ENCODE data around the gene NFIX.

NFIX gene

GRCh38 chr19:13056052-13056660, 60.9 kb downstream of the NFIX start:
- no peak for DNase-seq (ENCODE audit: low read depth)

- DNase-seq (ENCODE audit: low read depth), result no peak
Measured at GRCh38 chr19:13057147-13057572, 61.9 kb downstream of the NFIX start.

GRCh38 chr19:13057744-13058143, 62.5 kb downstream of the NFIX start:
- DNase-seq (ENCODE audit: low read depth), result no peak

- DNase-seq (ENCODE audit: low read depth), result no peak
Measured at GRCh38 chr19:13058951-13059660, 63.8 kb downstream of the NFIX start.

GRCh38 chr19:13060233-13060963, 65.1 kb downstream of the NFIX start:
- no peak for DNase-seq (ENCODE audit: low read depth)

- peak; percentile 63 for DNase-seq (ENCODE audit: low read depth)
Measured at GRCh38 chr19:13060964-13061927, 66.0 kb downstream of the NFIX start.

- no peak for DNase-seq (ENCODE audit: low read depth)
Measured at GRCh38 chr19:13062317-13062716, 67.0 kb downstream of the NFIX start.

GRCh38 chr19:13063461-13064091, 68.3 kb downstream of the NFIX start:
- no peak for DNase-seq (ENCODE audit: low read depth)

- DNase-seq (ENCODE audit: low read depth), result no peak
Measured at GRCh38 chr19:13064092-13064489, 68.8 kb downstream of the NFIX start.

- no peak for DNase-seq (ENCODE audit: low read depth)
Measured at GRCh38 chr19:13066226-13066625, 71.0 kb downstream of the NFIX start.

- no peak for DNase-seq (ENCODE audit: low read depth)
Measured at GRCh38 chr19:13066933-13067807, 71.9 kb downstream of the NFIX start.

- no peak for DNase-seq (ENCODE audit: low read depth)
Measured at GRCh38 chr19:13068085-13068846, 73.0 kb downstream of the NFIX start.

GRCh38 chr19:13069415-13070359, 74.4 kb downstream of the NFIX start:
- no peak for DNase-seq (ENCODE audit: low read depth)

- DNase-seq (ENCODE audit: low read depth), result no peak
Measured at GRCh38 chr19:13070425-13071140, 75.3 kb downstream of the NFIX start.

- DNase-seq (ENCODE audit: low read depth), result no peak
Measured at GRCh38 chr19:13071444-13072187, 76.3 kb downstream of the NFIX start.

GRCh38 chr19:13072188-13072908, 77.1 kb downstream of the NFIX start:
- DNase-seq (ENCODE audit: low read depth), result no peak

Data from stimulated activated CD8-positive, alpha-beta memory T cell treated with anti-CD3 and anti-CD28 coated beads, Interleukin-12 subunit alpha, Interleukin-12 subunit beta, amount 100 ng/mL, for 1 hour (primary cell).